Activated CD4-positive, alpha-beta T cell treated with anti-CD3 and anti-CD28 coated beads for 24 hours (primary cell): ENCODE data around the gene ELK3.

Experiments used
- DNase-seq, 2 donors: peaks; one replicate each; pipeline ENCODE4 v3.0.0-alpha.2; 2020; ENCODE audit warnings: low read depth in 2 of 2

Gene ELK3

DNA sequence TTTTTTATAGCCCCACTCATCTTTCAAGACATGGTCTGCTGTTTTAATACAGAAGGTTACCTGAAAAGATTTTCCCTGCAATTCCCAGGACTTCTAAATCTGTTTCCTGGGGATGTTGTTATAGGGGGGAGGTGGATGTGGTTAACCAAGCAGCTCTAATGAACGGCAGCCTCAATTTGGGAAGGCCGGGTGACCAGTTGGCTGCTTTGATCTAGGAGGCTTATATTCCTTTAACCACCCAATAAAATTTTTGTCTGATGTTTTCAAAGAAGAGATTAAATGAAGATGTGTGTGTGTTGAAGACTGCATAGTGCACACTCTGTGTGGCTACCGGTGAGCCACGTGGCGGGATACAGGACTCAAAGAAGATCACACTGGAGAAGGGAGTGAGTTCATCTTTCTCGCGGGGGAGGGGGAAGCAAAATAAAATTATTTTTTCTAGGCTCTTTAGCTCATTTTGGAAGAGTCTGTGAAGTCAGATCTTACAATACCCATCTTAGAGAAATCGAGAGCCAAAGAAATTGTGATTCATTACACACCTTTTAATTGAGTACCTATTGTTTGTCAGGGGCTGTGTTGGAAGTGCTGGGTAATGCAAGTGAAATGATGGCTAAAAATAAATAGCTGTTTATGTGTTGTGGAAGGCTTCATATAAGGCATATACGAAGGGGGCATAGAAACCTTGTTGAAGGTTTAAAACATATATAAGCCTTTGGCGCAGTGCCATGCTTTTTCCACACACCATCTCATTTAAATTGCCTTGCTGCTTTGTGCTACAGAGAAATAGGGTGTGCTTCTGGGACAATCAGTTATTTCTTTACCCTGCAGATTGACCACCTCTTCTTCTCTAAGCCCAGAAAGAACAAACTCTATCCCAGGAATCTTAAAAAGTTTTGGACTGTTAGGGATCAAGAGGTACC is 18.5 kb downstream of the ELK3 start:
- DNase-seq = no peak

GRCh38 chr12:96213869-96214268 is 19.7 kb downstream of the ELK3 start:
- no peak for DNase-seq

DNA sequence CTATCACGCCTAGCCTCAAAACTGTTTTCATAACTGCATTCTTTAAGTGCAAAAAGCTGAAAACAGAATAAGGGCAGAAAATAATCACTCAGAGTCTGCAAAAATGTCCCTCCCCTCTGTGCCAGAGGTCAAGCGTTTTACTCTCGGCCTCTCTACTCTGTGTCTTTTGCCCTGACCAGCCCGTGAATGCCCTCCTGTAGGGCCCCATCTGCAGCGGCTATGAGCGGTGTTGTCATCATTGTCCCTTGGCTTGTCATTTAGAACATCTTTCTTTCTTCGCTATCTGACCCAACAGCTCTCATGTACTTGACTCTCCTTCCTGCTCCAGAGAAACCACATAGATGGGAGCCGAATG is 21.7 kb downstream of the ELK3 start:
- DNase-seq = no peak

- DNase-seq = no peak
Observed at GRCh38 chr12:96218989-96219678, 25.0 kb downstream of the ELK3 start.

- no peak for DNase-seq
Observed at GRCh38 chr12:96219700-96220206, 25.6 kb downstream of the ELK3 start.

DNA sequence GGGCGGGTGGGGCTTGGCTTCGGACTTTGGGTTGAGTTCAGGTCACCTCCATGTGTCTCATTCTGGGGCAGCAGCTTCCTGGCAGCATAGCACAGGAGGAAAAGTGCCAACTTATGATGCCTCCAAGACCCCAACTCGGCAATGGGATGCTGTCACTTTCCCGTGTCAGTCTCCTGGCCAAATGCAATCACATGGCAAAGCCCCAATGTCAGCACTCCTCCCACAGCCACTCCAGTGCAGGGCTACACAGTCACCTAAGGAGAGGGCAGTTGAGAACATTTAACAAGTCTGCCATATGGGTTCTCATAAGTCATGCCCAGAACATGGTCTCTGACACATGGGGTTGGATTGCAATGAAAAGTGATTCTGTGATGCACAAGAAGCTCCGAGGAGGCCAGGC is 26.7 kb downstream of the ELK3 start:
- DNase-seq = no peak

- DNase-seq = no peak
Observed at GRCh38 chr12:96221391-96221790, 27.2 kb downstream of the ELK3 start.

- no peak for DNase-seq
Observed at GRCh38 chr12:96223411-96224218, 29.4 kb downstream of the ELK3 start.

- no peak for DNase-seq
Observed at GRCh38 chr12:96224219-96224615, 30.0 kb downstream of the ELK3 start.

DNA sequence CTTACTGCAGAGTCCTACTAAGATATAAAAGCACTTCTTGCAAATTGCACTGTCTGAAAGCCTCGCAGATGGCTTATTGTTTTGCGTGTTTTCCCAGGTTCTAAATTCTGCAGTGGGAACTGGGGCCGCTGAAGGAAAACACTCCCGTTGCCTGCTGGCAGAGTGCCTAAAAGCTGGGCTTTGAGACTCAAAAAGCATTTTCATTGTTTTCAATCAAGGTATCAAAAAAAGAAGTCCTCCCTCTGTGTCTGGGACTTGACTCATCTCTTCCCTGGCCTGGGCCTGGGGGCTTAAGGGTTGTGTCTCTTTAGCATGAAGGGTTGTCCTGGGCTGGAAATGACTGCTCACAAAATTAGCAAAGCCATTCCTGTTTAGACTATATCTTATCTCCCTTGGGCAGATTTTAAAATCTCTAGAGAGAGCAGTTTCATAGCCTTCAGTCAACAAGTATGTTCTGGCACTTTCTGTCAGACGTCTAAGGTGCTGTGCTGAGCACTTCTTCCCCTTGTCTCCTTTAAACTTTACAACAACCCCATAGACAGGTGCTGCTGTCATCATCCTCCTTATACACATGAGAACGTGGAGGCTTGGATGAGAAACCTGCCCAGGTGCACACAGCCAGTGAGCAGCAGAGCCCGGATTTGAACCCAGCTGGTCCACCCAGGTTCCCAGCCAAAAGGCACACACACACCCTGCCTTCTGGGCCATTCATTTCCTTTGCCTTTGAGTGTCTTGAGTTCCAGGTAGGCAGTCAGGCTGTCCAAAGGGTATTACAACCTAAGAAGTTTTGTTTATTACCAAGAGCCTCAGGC is 31.1 kb downstream of the ELK3 start:
- no peak for DNase-seq

DNA sequence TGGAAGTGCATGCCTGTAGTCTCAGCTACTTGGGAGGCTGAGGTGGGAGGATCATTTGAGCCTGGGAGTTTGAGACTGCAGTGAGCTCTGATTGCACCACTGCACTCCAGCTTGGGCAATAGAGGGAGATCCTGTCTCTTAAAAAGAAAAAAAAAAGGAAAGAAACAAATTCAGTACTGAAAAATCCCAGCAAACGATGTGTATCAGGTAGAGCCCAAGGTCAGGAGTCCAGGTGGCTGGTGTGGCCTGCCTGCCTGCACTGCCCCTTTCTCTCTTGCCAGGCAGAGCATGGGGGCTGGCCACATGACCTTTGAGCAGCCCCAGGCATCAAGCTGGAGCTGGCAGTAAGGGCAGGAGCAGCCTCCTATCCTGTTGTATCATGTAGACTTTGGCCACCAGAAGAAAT is 31.8 kb downstream of the ELK3 start:
- no peak for DNase-seq

DNA sequence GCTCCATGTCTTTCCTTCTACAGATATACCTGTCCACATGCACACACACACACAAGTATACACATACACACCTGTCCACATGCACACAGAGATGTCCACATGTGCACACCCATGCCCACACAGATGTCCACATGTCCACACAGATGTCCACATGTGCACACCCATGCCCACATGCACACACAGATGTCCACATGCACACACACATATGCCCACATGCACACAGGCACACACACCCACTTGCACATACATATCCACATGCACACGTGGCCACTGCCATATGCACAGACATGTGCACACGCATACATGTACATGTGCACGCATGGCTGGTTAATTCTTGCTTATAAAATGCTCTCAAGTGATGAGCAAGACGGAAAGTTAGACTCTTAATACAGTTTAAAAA is 32.2 kb downstream of the ELK3 start:
- DNase-seq = no peak

DNA sequence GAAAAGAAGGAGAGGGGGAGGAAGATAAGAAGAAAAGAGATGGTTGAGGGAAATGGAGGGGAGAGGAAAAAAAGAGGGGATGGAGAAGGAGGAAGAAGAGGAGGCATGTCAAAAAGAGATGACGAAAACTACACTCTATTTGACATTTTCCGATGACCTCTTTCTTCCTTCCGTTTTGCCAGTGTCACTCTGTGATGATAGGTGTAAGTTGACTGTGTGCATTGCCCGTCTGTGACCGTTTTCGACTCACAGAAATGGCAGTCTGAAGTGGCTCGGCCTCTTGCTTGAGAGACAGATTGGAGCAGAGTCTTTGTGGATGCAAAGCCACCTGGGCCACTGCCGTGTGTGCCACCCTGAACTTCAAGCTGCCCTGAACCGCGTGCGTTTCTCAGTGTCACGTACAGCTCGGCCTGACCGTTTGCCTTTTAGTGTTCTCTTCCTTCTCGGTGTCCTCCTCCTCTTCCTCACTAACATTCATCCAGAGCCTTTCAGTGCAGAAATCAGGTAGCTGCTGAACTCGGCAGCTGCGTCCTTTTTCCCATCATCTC is 32.7 kb downstream of the ELK3 start:
- DNase-seq = no peak

DNA sequence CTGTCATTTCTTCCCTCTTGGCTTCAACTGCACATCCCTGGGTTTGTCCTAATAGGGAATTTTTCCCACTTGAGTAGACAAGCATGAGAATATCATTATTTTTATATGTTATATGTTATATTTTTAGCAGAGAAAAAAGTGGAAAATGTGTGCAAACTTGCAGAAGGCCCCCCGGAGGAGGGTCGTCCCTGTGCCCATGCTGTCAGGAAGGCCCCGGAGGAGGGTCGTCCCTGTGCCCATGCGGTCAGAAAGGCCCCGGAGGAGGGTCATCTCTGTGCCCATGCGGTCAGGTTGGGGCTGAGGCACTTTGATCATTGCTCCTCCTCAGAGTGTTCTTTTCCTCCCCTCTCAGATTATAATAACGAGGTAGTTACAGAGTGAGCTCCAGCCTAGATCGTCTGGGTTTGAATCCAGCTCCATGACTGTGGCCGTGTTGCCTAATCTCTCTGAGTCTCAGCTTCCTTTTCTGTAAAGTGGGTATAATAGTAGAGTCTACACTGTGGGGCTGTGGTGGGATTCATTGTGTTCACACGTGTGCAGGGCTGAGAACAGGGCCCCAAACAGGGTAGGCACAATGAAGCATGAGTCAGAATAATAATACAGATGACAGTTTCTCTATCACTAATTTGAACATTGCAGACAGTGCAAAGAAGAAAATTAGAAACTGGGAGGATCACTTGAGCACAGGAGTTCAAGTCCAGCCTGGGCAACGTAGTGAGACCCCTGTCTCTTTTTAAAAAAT is 33.4 kb downstream of the ELK3 start:
- no peak for DNase-seq

DNA sequence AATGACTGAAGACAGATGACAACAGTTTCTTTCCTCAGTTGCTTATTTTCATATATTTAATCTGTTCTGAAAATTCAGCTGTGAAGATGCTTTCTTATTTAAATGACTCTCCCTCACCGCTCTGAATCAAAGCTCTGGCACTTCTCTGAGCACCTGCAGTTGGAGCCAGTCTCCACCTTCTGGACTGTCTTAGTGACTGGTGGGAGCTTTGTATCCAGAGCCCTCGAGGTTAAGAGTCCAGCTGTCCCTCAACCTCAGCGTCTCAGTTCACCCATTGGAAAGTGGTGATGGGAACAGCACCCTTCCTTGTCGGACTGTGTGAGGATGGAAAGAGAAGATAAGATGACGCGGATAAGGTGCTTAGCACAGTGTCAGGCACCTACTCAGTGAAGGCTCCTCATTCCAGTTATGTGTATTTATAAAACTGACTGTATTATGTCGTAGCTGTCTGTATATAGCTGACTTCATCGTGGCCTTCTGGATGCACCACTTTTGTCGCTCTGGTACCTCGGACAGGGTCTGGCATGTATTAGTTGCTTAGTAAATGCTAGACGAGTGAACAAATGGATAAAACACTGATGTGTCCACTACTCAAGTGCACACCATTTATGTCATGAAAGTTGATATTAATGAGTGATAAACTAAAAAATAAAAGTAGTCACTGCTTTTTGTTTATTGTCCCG is 34.5 kb downstream of the ELK3 start:
- no peak for DNase-seq

DNA sequence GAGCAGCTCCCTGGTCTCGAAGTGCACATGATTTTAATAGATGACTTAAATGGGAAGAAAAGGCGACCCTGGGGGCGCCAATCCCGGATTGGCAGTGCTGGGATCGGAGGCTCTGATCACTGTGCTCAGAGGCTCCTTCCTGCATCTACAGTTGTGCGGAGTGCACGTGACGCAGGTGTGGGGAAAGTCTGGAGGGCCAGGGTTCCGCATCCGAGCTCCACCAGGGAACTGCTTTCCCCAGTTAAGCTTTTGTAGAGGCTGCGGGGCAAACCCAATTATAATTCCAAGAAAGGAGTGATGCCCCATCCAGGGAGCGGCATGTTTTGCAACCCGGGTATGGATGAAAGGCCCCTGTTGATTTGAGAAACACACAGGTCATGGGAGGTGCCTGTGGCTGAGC is 36.5 kb downstream of the ELK3 start:
- no peak for DNase-seq

DNA sequence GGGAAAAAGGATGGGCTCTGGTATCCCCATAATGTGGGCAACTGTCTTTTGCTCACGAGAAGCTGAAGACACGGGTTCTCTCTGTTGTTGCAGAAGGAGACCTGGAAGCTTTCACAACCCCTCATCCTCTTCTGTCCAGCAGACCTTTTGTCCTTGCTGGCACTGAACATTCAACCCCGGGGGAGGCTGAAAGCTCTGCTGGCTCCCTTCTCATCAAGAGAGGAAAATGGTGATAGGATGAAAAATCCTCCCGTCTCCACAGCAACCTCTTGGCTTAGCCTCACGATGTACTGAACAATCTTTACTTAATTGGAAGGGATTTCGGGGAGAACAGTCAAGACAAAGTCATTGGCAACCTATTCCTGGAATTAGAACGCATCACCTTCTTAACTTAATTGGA is 39.0 kb downstream of the ELK3 start:
- no peak for DNase-seq

- no peak for DNase-seq
Observed at GRCh38 chr12:96233939-96234461, 39.8 kb downstream of the ELK3 start.
